Esophagus muscularis mucosa (tissue), 4 donors: ENCODE results near the gene PRDM7. TPM values are rescaled to one million over a fixed set of nuclear protein-coding genes. Genes with fewer than 3 reads are reported as not detected.
"Not testable (repeated sequence)": the region's sequence is repeated elsewhere in the genome, so short reads cannot be mapped to it uniquely, and the experiment has no call there.

ENCODE experiments used
- DNase-seq: peaks from one replicate; pipeline ENCODE4 v3.0.0-alpha.2; 2017; ENCODE audit errors: extremely low spot score
- H3K27ac ChIP-seq, 4 donors: fragments of 200-600 bp; sonication (generic); replicated peaks in 1 of 4; 1 replicate in 3 of 4; 2 replicates in 1 of 4; pipeline ENCODE4 v1.5.1; 2016 to 2019; ENCODE audit warnings: mild to moderate bottlenecking in 1 of 4
- H3K27me3 ChIP-seq, 4 donors: fragments of 200-600 bp; sonication (generic); one replicate each; pipeline versions ENCODE4 v1.5.1 to v1.6.0; 2016 to 2019
- H3K36me3 ChIP-seq, 4 donors: fragments of 200-600 bp; sonication (generic); one replicate each; pipeline ENCODE4 v1.5.1; 2016 to 2019
- H3K4me1 ChIP-seq, 4 donors: fragments of 200-600 bp; sonication (generic); one replicate each; pipeline ENCODE4 v1.5.1; 2016 to 2019
- H3K4me3 ChIP-seq, 4 donors: fragments of 200-600 bp; sonication (generic); 1 replicate in 2 of 4; 2 replicates in 2 of 4; pipeline ENCODE4 v1.5.1; 2016 to 2019; ENCODE audit warnings: mild to moderate bottlenecking in 4 of 4, moderate library complexity in 1 of 4
- H3K9me3 ChIP-seq, 4 donors: fragments of 200-600 bp; sonication (generic); 1 replicate in 3 of 4; 2 replicates in 1 of 4; pipeline ENCODE4 v1.5.1; 2016 to 2019
- CTCF ChIP-seq, 3 experiments: fragments of 200-600 bp in 2 of 3; fragments of 450-650 bp in 1 of 3; sonication (generic) in 2 of 3; IDR thresholded peaks; one replicate each; pipeline ENCODE4 v1.5.1; 2017 to 2019; ENCODE audit warnings: antibody characterized with exemption in 3 of 3, mild to moderate bottlenecking in 2 of 3, moderate library complexity in 1 of 3
- EP300 ChIP-seq: sonication (generic); formaldehyde crosslinking; IDR thresholded peaks from one replicate; pipeline ENCODE4 v1.6.1; 2017; ENCODE audit warnings: antibody characterized with exemption
- POLR2A ChIP-seq: fragments of 450-650 bp; IDR thresholded peaks from one replicate; pipeline ENCODE4 v1.6.1; 2017; ENCODE audit warnings: antibody characterized with exemption, moderate library complexity, mild to moderate bottlenecking, low read depth
- POLR2AphosphoS5 ChIP-seq, 2 donors: sonication (generic); formaldehyde crosslinking; IDR thresholded peaks; one replicate each; pipeline ENCODE4 v1.6.1; 2017; ENCODE audit warnings: antibody characterized with exemption in 2 of 2
- WGBS: methylation state at CpG from one replicate; pipeline ENCODE4 v1.1.5; 2018; 5-methylcytosine and 5-hydroxymethylcytosine counted together
- intact Hi-C: fragments of 100-400 bp; cut with DNase I; formaldehyde crosslinking; loops from one replicate; pipeline ENCODE4 v1.15.1; 2023
- total RNA-seq, 4 donors: library from RNA; depleted of rRNA; stranded (reverse); fragments of >200 nt; gene quantifications; one replicate each; pipeline versions ENCODE4 v1.1.0 to v1.2.1, GENCODE V29; 2016

The PRDM7 gene
- total RNA-seq, 4 donors from 2014 or later, result not detected

- Histone ChIP-seq H3K4me3 (no peak overlapping the region), H3K27ac (no peak overlapping the region), H3K9me3 (no peaks in the 10 kb centered on the region), H3K36me3 (no peaks in the 10 kb centered on the region), H3K27me3 (peaks cover 0 to 12% (median 0%) of the 10 kb centered on the region in 4 donors), H3K4me1 (no peaks in the 10 kb centered on the region)
- TF ChIP-seq CTCF (IDR thresholded peaks at IDR 0.05) (no peak), POLR2AphosphoS5 (IDR thresholded peaks at IDR 0.05) (no peak), EP300 (no peak), POLR2A (no peak)
- WGBS, result 45% methylated on average over 2 of the region's 2 CpGs
- intact Hi-C loops, result no loop called here
- DNase-seq, result no peak
These were observed 6.7 kb downstream of the PRDM7 start for GRCh38 chr16:90070440-90070839.

- no peak overlapping the region for H3K4me3 ChIP-seq
- H3K27ac ChIP-seq, result no peak overlapping the region
- no peaks in the 10 kb centered on the region for H3K9me3 ChIP-seq
- 78% methylated on average over 3 of the region's 3 CpGs for WGBS
- no peaks in the 10 kb centered on the region for H3K36me3 ChIP-seq
- DNase-seq, result no peak
- no peak for TF ChIP-seq CTCF (IDR thresholded peaks at IDR 0.05)
- TF ChIP-seq EP300, result no peak
- no peak for TF ChIP-seq POLR2AphosphoS5 (IDR thresholded peaks at IDR 0.05)
- TF ChIP-seq POLR2A, result no peak
- no peaks in the 10 kb centered on the region for H3K4me1 ChIP-seq
- intact Hi-C loops, result no loop called here
- H3K27me3 ChIP-seq, result peaks cover 0 to 12% (median 0%) of the 10 kb centered on the region in 4 donors
These were observed 15.7 kb downstream of the PRDM7 start for GRCh38 chr16:90061437-90061836.

GRCh38 chr16:90057738-90058173 is 19.4 kb downstream of the PRDM7 start:
- Histone ChIP-seq H3K9me3 (peaks cover 0 to 14% (median 9%) of the 10 kb centered on the region in 4 donors), H3K27ac (no peak overlapping the region), H3K4me3 (no peak overlapping the region), H3K4me1 (no peaks in the 10 kb centered on the region), H3K36me3 (no peaks in the 10 kb centered on the region), H3K27me3 (peaks cover 0 to 6% (median 0%) of the 10 kb centered on the region in 4 donors)
- intact Hi-C loops, result no loop called here
- WGBS, result 63% methylated on average over 7 of the region's 8 CpGs
- TF ChIP-seq EP300 (no peak), POLR2AphosphoS5 (IDR thresholded peaks at IDR 0.05) (no peak), CTCF (IDR thresholded peaks at IDR 0.05) (no peak), POLR2A (no peak)
- DNase-seq, result no peak

GRCh38 chr16:90056521-90056920 is 20.6 kb downstream of the PRDM7 start:
- H3K27me3 ChIP-seq, H3K4me1 ChIP-seq, intact Hi-C loops, H3K4me3 ChIP-seq, H3K27ac ChIP-seq, H3K36me3 ChIP-seq, DNase-seq: not testable (repeated sequence)
- H3K9me3 ChIP-seq, result peaks cover 0 to 14% (median 9%) of the 10 kb centered on the region in 4 donors
- WGBS, result 86% methylated on average over 15 of the region's 15 CpGs

GRCh38 chr16:90055371-90055770 is 21.8 kb downstream of the PRDM7 start:
- DNase-seq, result no peak
- H3K9me3 ChIP-seq, result peaks cover 0 to 14% (median 9%) of the 10 kb centered on the region in 4 donors
- WGBS, result 76% methylated on average over 4 of the region's 4 CpGs
- no peak overlapping the region for H3K27ac ChIP-seq
- H3K36me3 ChIP-seq, result no peaks in the 10 kb centered on the region
- intact Hi-C loops, result no loop called here
- H3K4me3 ChIP-seq, result no peak overlapping the region
- TF ChIP-seq EP300 (no peak), CTCF (IDR thresholded peaks at IDR 0.05) (no peak), POLR2AphosphoS5 (IDR thresholded peaks at IDR 0.05) (no peak), POLR2A (no peak)
- H3K27me3 ChIP-seq, result peaks cover 0 to 6% (median 0%) of the 10 kb centered on the region in 4 donors
- H3K4me1 ChIP-seq, result no peaks in the 10 kb centered on the region
